K562 (cell line): ENCODE results near the gene YTHDC1. TPM values are rescaled to one million over a fixed set of nuclear protein-coding genes. Genes with fewer than 3 reads are reported as not detected.
"Not testable (repeated sequence)": the region's sequence is repeated elsewhere in the genome, so short reads cannot be mapped to it uniquely, and the experiment has no call there.

Experiments
- ATAC-seq: fragments of 200-7000 bp; cut with Tn5 transposase; 3 replicates; pipeline ENCODE4 v1.9.1; 2020; ENCODE audit warnings: moderate library complexity
- BruUV-seq: library from RNA; stranded (reverse); fragments of 400-500 nt; replicated peaks from 2 replicates; lab custom pipeline; 2021; lab: Mats Ljungman, UMichigan
- CTCF ChIA-PET: fragments of 300-600 bp; formaldehyde crosslinking; extraction: SDS; loops from one replicate; lab custom pipeline; 2021; ENCODE audit warnings: low intra/inter-chr PET ratio; lab: Yijun Ruan, JAX
- POLR2A ChIA-PET: fragments of 300-600, 350-650 bp; sonication (Branson Sonifier 250); formaldehyde crosslinking; extraction: SDS; loops from one replicate; lab custom pipeline; 2021; ENCODE audit warnings: antibody characterized with exemption, inconsistent platforms; lab: Yijun Ruan, JAX
- DNase-seq, 4 experiments: peaks; one replicate each; pipeline versions ENCODE4 v3.0.0 to v3.0.0-alpha.2; 2011 to 2018; ENCODE audit warnings: low spot score in 3 of 4, mixed read lengths in 3 of 4; ENCODE audit errors: extremely low read depth in 1 of 4
- FAIRE-seq: peaks from 2 replicates; lab custom pipeline; 2011; peaks lifted over from hg19 to GRCh38; lab: Jason Lieb, UNC
- H2AFZ ChIP-seq: 2 replicates; pipeline ENCODE4 v1.6.0; 2011; ENCODE audit warnings: low read depth, low read length, control low read depth, inconsistent platforms
- H3K27ac ChIP-seq: fragments of 200-600 bp; 3 replicates; pipeline ENCODE4 v1.8.0; 2011; ENCODE audit warnings: low read depth, mild to moderate bottlenecking, control low read depth, inconsistent platforms, low read length, moderate library complexity, mixed read lengths; ENCODE audit errors: extremely low read depth
- H3K27me3 ChIP-seq, 2 experiments: fragments of 300-600 bp in 1 of 2; 2 replicates in 1 of 2; 3 replicates in 1 of 2; pipeline versions ENCODE4 v1.6.0 to v1.8.0; 2011; ENCODE audit warnings: inconsistent platforms in 2 of 2, low read length in 2 of 2, mild to moderate bottlenecking in 1 of 2, mixed read lengths in 1 of 2, moderate library complexity in 1 of 2; ENCODE audit not compliant: control insufficient read depth in 2 of 2, insufficient read depth in 2 of 2
- H3K36me3 ChIP-seq: fragments of 300-600 bp; 3 replicates; pipeline ENCODE4 v1.8.0; 2011; ENCODE audit warnings: mild to moderate bottlenecking, low read length, inconsistent platforms; ENCODE audit not compliant: control insufficient read depth, insufficient read depth
- H3K4me1 ChIP-seq, 2 experiments: fragments of 200-600 bp in 1 of 2; replicated peaks in 1 of 2; 2 replicates in 1 of 2; 3 replicates in 1 of 2; pipeline versions ENCODE4 v1.5.1 to v1.8.0; 2011; ENCODE audit warnings: inconsistent platforms in 2 of 2, low read length in 2 of 2, mild to moderate bottlenecking in 1 of 2, mixed read lengths in 1 of 2, moderate library complexity in 1 of 2; ENCODE audit not compliant: control insufficient read depth in 2 of 2, insufficient read depth in 2 of 2
- H3K4me2 ChIP-seq: 2 replicates; pipeline ENCODE4 v1.6.1; 2011; ENCODE audit warnings: low read length, control low read depth, inconsistent platforms, mixed read lengths; ENCODE audit not compliant: insufficient read depth
- H3K4me3 ChIP-seq: fragments of 200-600 bp; sonication (generic), shearing (Covaris generic); 2 replicates; pipeline ENCODE4 v1.5.1; 2016; ENCODE audit warnings: control low read depth, inconsistent platforms
- H3K79me2 ChIP-seq: fragments of 200-600 bp; 3 replicates; pipeline ENCODE4 v1.8.0; 2011; ENCODE audit warnings: low read length, inconsistent platforms; ENCODE audit not compliant: control insufficient read depth, insufficient read depth
- H3K9ac ChIP-seq, 2 experiments: 2 replicates each; pipeline versions ENCODE4 v1.6.0 to v1.6.1; 2011; ENCODE audit warnings: low read depth in 2 of 2, low read length in 2 of 2, control low read depth in 1 of 2, inconsistent platforms in 1 of 2, mild to moderate bottlenecking in 1 of 2, mixed read lengths in 1 of 2; ENCODE audit not compliant: insufficient read depth in 1 of 2
- H3K9me1 ChIP-seq: one replicate; pipeline ENCODE4 v1.6.0; 2011; ENCODE audit warnings: inconsistent platforms, mild to moderate bottlenecking, low read length, moderate library complexity; ENCODE audit not compliant: control insufficient read depth, insufficient read depth
- H3K9me3 ChIP-seq: replicated peaks from 2 replicates; pipeline ENCODE4 v1.5.1; 2011; ENCODE audit warnings: low read depth, low read length, inconsistent platforms; ENCODE audit not compliant: control insufficient read depth, insufficient read depth
- H4K20me1 ChIP-seq: replicated peaks from 2 replicates; pipeline ENCODE4 v1.6.1; 2011; ENCODE audit warnings: low read length, inconsistent platforms, mixed read lengths; ENCODE audit not compliant: control insufficient read depth, insufficient read depth
- ARID1B ChIP-seq: fragments of 450-650 bp; IDR thresholded peaks from 2 replicates; pipeline ENCODE4 v1.6.1; 2016; ENCODE audit warnings: antibody characterized with exemption, mild to moderate bottlenecking, inconsistent platforms
- EHMT2 ChIP-seq: fragments of 450-650 bp; IDR thresholded peaks from 2 replicates; pipeline ENCODE4 v1.6.1; 2018; ENCODE audit warnings: antibody characterized with exemption
- FOSL1 ChIP-seq: fragments of 200-800 bp; sonication (Bioruptor generic); conservative IDR thresholded peaks from 2 replicates; pipeline ENCODE4 v1.6.1; 2016; ENCODE audit warnings: missing genetic modification characterization, missing compliant biosample characterization
- MAFG ChIP-seq: fragments of 450-650 bp; conservative IDR thresholded peaks from 2 replicates; pipeline ENCODE4 v1.6.1; 2016; ENCODE audit warnings: missing genetic modification characterization, missing compliant biosample characterization
- WGBS: fragments of 100-300 bp; shearing (Covaris generic); methylation state at CpG from one replicate; pipeline ENCODE4 v1.1.6; 2016; ENCODE audit warnings: low coverage, mixed read lengths; ENCODE audit not compliant: insufficient coverage; ENCODE audit errors: missing lambda C conversion rate; 5-methylcytosine and 5-hydroxymethylcytosine counted together
- in situ Hi-C: fragments of 300-500 bp; cut with MboI; formaldehyde crosslinking; loops from 4 replicates; pipeline ENCODE4 v1.15.0; 2018; ENCODE audit warnings: inconsistent platforms, mixed read lengths
- intact Hi-C: fragments of 100-400 bp; cut with micrococcal nuclease; formaldehyde crosslinking; loops from 2 replicates; pipeline ENCODE4 v1.14.2; 2022
- polyA plus RNA-seq, 8 experiments: library from polyadenylated mRNA; depleted of rRNA in 4 of 8; stranded (reverse) in 5 of 8; unstranded in 3 of 8; fragments of >200 nt; fragmentation: Nextera tagmentation in 2 of 8; fragmentation: Illumina TruSeq in 1 of 8; extraction: Ambion mirVana in 2 of 8; extraction: Trizol in 1 of 8; gene quantifications; 2 replicates each; pipeline versions ENCODE4 v1.2.1 to v1.2.3, GENCODE V29; 2011 to 2014; ENCODE audit warnings: inconsistent platforms in 1 of 8, missing spikeins in 1 of 8
- total RNA-seq, 7 experiments: library from RNA; depleted of rRNA in 6 of 7; stranded (reverse); fragments of >200 nt in 6 of 7; fragmentation: Illumina TruSeq in 2 of 7; extraction: Trizol in 2 of 7; gene quantifications; 2 replicates each; pipeline versions ENCODE4 v1.2.1 to v1.2.3, GENCODE V29; 2011 to 2021; ENCODE audit warnings: low replicate concordance in 1 of 7
- TF ChIP-seq, protein P1 (sequence below), 2 experiments: fragments of 450-650 bp in 1 of 2; sonication (generic) in 1 of 2; formaldehyde crosslinking in 1 of 2; IDR thresholded peaks in 1 of 2; conservative IDR thresholded peaks in 1 of 2; 2 replicates each; pipeline versions ENCODE4 v1.6.1 to v1.8.1; 2016 to 2023; ENCODE audit warnings: mild to moderate bottlenecking in 2 of 2, moderate library complexity in 2 of 2, inconsistent platforms in 1 of 2, missing genetic modification reagents in 1 of 2

YTHDC1 gene
- total and polyA plus RNA-seq, 9 of the 15 experiments (the other 6 are each of a cell fraction or from before 2014, with no cell fraction given), result 9.8 to 65.4 (median 51.7) TPM

DNA sequence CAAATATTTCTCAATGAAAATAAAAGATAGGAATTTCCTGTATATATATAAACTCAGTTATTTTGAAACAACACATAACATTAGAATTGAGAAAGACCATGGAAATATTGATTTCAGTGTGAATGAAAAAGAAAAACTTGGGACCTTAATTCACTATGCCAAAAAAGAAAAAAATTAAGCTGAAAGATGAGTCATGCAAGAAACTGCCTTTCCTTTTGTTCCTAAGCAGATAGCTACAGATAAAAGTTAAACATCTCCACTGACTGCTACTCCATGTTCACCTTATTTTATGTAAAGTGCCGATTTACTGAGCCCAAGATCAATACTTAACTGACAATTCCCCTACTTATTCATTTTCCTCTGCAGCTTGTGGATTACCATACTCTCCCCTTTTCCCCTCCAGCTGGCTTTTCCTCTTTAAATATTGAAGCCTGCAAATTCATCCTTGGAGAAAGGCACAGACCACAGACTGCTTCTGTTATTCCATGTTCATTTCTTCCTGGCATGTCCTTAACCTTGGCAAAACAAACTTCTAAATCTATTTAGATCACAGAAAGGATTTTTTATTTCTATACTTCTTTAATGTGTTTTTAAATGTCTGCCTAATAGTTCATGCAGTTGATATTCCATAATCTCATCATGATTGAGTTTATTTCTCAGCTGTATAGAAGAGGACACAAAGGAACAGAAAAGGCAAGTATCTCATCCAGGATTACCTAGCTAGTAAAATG lies 40.5 kb upstream of the YTHDC1 start:
- TF ChIP-seq, protein P1, sequence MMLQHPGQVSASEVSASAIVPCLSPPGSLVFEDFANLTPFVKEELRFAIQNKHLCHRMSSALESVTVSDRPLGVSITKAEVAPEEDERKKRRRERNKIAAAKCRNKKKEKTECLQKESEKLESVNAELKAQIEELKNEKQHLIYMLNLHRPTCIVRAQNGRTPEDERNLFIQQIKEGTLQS (IDR thresholded peaks at IDR 0.05), result peak; percentile 54; the same call in 1 of the 2 replicates
- TF ChIP-seq, protein P1 (CRISPR knock-in tag; conservative IDR thresholded peaks at IDR 0.05), result no peak
- TF ChIP-seq MAFG (tag) (0 out of 2 replicates have a peak, but pooled peaks have one; percentile 5), EHMT2 (no peak), FOSL1 (tag) (peak; percentile 68), ARID1B (0 out of 2 replicates have a peak, but pooled peaks have one; percentile 17)
- 0% methylated on average over 1 of the region's 1 CpG for WGBS
- CTCF ChIA-PET, result no interaction called here
- DNase-seq (no peak), FAIRE-seq (peak; percentile 56), ATAC-seq (no peak)
- no peaks in the 10 kb centered on the region for H3K79me2 ChIP-seq
- BruUV-seq, result no TSS peak
- no peak overlapping the region for H3K4me2 ChIP-seq
- no peaks in the 10 kb centered on the region for H3K27me3 ChIP-seq
- no peaks in the 10 kb centered on the region for H3K4me1 ChIP-seq
- H3K36me3 ChIP-seq, result no peaks in the 10 kb centered on the region
- no peaks in the 10 kb centered on the region for H3K9me3 ChIP-seq
- H3K27ac ChIP-seq, result no peak overlapping the region
- intact Hi-C loops, result no loop called here
- POLR2A ChIA-PET, result interaction anchor here (0.6 to 0.8 kb wide), 2 partner anchors 14 to 27 kb away, joined by 3 read pairs; no protein-coding TSS in a partner anchor
- no peak overlapping the region for H3K4me3 ChIP-seq
- H3K9ac ChIP-seq, result no peak overlapping the region
- H2AFZ ChIP-seq, result no peak overlapping the region
- no peaks in the 10 kb centered on the region for H3K9me1 ChIP-seq
- H4K20me1 ChIP-seq, result no peaks in the 10 kb centered on the region
- in situ Hi-C loops, result no loop called here

DNA sequence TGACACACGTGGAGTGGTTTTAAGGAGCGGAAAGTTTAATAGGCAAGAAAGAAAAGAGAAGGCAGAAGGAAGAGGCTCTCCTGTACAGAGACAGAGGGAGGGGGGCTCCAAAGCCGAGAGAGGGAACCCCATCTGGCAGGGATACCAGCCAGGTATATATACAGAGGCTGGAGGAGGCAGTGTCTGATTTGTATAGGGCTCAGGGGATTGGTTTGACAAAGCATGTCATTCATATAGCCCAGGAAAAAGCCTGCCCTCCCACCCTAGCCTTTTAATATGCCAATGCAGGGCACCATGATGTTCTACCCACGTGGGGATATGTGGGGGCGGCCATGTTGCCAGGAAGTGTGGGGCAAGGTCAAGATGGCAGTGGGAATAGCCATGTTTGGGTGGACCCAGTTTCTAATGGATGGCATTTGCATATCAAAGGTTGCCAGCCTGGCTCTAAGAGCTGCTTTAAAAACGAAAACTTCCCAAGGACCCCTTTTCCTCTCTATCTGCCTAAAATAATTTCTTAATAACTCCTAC lies 39.6 kb upstream of the YTHDC1 start:
- intact Hi-C loops, H3K9me3 ChIP-seq, H3K4me3 ChIP-seq, H3K27ac ChIP-seq, BruUV-seq, H4K20me1 ChIP-seq, H3K4me2 ChIP-seq, DNase-seq, H2AFZ ChIP-seq, CTCF ChIA-PET, H3K36me3 ChIP-seq, H3K79me2 ChIP-seq, H3K27me3 ChIP-seq, H3K4me1 ChIP-seq, ATAC-seq, H3K9ac ChIP-seq, FAIRE-seq, in situ Hi-C loops, H3K9me1 ChIP-seq: not testable (repeated sequence)
- 6% methylated on average over 6 of the region's 6 CpGs for WGBS
- POLR2A ChIA-PET, result interaction anchor here (0.8 kb wide), 1 partner anchor 13 kb away, joined by 3 read pairs; no protein-coding TSS in a partner anchor
